Stimulated activated CD8-positive, alpha-beta memory T cell treated with anti-CD3 and anti-CD28 coated beads, Interleukin-4, amount 100 ng/mL, for 48 hours (primary cell): ENCODE measurements around the gene ECD.
A peak's percentile ranks its signal among the peaks of the same experiment; 100 is the strongest.
"Not testable (repeated sequence)": the region's sequence is repeated elsewhere in the genome, so short reads cannot be mapped to it uniquely, and the experiment has no call there.

Source experiments
- DNase-seq: peaks from one replicate; pipeline ENCODE4 v3.0.0-alpha.2; 2020

The ECD gene

DNA sequence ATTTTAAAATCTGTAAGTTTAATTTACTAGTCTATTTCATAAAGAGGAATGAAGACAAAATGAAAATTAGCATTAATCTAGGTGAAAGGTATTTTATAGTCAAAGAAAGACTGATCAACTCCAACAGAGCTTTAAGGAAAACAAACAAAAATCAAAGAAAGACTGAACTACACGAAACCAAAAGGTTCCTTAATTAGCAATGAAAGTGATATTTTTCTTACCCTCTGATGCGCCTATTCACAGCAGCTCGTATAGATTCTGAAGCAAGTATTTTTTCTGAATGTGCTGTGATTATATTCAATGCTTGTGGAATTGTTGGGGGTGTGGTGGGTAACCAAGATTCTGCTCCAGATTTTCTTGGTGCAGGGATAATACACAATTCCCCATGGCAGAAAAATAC lies 11.8 kb downstream of the ECD start:
- DNase-seq = no peak

DNA sequence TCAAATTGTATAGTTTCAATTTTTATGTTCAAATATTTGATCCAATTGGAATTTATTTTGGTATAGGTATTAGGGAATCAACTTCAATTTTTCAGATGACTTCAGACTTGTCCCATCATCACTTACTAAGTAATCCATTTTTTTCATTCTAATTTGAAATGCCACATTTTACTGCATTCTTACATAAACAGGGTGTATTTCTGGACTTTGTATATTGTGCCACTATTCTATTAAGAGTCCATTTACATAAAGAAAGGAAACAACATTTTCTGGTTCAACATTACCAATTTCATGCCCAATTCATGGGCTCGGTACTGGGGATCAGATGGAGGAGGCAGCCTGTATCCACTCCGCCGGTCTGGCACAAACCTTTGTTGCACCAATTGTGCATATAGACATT lies 15.8 kb downstream of the ECD start:
- no peak for DNase-seq

DNA sequence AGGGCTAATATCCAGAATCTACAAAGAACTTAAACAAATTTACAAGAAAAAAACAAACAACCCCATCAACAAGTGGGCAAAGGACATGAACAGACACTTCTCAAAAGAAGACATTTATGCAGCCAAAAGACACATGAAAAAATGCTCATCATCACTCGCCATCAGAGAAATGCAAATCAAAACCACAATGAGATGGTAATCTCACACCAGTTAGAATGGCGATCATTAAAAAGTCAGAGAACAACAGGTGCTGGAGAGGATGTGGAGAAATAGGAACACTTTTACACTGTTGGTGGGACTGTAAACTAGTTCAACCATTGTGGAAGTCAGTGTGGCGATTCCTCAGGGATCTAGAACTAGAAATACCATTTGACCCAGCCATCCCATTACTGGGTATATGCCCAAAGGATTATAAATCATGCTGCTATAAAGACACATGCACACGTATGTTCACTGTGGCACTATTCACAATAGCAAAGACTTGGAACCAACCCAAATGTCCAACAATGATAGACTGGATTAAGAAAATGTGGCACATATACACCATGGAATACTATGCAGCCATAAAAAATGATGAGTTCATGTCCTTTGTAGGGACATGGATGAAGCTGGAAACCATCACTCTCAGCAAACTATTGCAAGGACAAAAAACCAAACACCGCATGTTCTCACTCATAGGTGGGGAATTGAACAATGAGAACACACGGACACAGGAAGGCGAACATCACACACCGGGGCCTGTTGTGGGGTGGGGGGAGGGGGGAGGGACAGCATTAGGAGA lies 17.0 kb downstream of the ECD start:
- DNase-seq = not testable (repeated sequence)

DNA sequence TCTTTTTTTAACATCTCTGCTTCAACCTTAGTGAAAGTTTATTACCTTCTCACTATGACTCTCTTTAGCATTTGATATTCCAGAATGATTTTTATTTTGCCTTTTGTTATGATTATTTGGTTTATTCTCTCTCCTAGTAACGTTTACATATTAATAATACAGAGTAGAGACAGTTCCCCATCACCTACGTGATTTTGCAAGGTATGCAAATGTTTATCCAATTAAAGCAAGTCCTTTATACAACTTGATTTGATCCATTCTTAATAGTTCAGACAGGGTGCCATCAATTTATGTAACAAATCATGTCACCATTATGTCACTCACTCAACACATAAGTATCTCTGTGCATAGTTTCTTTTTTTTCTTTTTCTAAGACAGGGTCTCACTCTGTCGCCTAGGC lies 26.2 kb downstream of the ECD start:
- DNase-seq = no peak

DNA sequence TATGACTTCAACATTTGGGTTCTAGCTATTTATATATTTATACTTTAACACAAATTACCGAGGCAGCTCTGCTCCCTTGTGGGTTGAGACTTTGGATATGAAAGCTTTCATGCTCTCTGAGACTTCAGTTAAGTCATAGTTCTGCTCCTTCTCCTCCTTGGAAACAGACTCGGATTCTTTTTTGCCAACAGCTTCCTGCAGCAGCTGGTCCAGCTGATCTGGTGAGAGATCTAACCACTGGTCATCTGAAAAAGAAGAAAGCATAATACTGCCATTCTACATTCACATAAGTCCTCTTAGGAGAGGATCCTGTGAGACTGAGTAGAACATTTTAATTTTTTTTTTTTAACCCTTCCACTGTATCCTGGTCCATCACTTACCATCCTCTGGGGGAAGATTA lies 28.6 kb downstream of the ECD start:
- no peak for DNase-seq

DNA sequence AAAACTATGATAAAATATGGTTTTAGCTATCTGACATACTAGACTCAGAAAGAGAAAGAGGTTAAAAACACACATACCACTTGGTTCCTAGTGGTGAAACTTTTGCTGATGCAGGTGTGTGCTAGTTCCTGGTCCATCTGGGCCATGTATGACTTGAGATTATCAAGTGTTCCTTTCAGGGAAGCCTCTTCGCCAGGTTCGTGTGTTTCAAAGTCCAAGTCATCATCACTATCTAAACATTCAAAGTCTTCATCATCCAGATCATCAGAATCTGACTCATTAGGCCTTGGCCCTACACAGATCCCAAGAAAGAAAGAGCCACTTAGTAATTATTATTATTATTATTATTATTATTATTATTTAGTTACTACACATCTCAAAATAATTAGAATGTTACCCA lies 31.2 kb downstream of the ECD start:
- DNase-seq = no peak

DNA sequence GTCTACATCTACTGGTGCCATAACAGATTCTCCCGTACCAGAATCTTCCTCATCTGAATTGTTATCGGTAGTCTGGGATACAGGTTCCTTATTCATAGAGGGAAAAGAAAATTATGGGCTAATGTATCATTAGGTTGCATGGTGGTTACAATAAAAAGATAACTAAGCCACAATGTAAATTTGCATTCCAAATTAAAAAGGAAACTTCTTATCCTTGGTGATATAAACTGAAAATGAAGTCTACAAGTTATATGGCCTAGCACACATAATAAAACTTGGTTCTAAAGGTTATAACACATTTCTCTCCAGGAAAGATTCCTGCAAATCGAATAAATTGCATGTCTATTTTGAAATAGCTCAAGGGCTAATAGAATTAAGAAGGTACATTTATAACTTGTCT lies 33.1 kb downstream of the ECD start:
- DNase-seq = no peak

DNA sequence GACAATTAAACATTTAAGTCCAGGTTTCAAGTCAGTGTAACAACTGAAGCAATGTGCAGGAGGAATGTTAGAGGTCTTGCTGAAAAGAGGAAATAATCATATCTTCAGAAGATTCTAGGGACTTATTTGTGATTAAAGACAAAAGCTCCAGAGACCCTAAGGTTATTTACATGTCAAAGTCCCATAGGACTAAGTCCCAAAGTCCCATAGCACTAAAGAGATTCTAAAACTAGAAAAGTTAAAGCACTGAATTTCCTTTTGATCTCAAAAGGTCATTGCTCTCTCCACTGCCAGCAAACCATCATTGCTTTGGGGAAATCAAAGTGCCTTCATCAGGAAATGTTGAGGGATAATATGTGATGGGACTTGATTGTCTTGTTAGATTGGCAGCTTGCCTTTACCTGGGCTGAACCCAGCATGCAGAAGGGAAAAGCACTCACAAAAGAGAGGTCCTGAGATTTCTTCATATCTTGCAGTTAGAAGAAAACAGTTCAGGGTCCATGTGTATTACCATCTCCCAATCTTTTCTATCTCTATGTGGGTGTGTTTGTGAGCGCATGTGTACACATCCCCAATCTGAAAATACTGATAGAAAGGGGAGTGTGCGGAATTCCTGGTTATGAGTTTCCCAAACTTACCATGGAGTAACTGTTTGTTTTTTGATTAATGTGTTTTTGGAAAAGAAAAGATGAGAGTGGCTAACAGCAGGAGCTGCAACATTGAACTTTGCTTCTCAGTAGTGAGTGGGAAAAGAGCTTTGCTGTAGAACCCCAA lies 35.7 kb downstream of the ECD start:
- DNase-seq = no peak

DNA sequence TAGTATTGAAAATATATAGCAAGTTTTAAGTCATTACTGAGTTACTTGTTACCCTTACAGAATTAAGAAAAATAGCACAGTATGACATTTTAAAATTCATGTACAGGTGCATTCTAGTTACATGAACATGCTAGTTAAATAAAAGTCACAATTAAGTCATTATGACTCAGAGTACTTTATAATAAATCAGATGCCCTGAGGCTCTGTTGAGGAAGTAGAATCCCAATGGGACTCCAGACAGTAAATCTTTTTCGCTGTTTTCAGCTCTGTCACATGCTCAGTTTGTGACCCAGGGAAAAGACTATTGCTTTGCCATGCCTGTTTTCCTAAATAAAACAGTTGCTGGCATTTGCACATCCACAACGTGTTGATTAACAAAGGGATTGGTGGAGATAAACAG lies 36.5 kb downstream of the ECD start:
- DNase-seq = no peak

DNA sequence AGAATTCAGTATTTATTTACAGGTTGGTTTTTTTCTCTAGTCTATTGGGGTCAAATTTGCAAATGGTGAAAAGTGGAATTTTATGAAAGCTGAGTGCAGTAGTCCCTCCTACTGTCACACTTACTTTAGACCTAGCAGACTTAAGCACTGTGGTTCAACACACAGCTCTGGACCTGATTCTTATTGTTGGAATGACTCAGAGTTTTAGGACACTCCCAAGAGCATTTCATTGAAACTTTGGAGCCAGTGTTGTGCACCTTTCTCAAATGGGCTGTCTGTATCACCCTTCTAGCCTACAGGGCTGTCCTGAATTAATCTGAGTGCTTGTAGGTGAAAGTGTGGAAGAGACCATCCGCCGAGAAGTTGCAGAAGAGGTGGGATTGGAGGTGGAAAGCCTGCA lies 41.5 kb downstream of the ECD start:
- DNase-seq = no peak

DNA sequence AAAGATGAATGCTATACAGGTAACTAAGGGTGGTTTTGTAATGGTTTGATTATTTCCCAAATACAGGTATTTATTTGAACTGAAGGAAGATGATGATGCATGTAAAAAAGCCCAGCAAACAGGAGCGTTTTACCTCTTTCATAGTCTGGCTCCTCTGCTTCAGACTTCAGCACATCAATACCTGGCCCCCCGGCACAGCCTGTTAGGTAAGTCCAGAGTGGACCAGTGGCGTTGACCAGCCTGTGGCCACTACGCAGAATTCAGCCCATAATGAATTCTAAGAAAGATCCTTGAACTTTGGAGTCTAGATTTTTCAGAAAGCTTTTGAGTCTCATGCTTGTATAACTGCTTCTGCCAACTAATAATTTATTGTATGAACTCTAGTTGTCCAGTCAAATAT lies 47.9 kb downstream of the ECD start:
- no peak for DNase-seq

DNA sequence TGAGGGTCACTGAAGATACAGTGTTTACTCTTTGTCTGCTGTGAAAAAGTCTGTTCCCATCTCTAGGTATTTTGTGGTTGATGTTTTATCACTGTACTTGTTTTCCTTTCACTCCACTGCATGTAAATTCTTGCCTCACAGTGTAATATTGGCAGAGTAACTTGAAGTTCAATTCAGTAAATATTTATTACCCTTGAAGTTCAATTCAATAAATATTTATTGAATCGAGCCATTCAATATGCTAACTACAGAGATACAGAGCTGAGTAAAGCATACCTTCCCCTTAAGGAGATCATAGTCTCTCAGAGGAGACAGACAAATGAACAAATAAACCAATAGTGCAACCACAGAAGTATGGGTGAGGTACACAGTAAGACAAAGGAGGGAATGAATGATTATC lies 48.4 kb downstream of the ECD start:
- DNase-seq = no peak

DNA sequence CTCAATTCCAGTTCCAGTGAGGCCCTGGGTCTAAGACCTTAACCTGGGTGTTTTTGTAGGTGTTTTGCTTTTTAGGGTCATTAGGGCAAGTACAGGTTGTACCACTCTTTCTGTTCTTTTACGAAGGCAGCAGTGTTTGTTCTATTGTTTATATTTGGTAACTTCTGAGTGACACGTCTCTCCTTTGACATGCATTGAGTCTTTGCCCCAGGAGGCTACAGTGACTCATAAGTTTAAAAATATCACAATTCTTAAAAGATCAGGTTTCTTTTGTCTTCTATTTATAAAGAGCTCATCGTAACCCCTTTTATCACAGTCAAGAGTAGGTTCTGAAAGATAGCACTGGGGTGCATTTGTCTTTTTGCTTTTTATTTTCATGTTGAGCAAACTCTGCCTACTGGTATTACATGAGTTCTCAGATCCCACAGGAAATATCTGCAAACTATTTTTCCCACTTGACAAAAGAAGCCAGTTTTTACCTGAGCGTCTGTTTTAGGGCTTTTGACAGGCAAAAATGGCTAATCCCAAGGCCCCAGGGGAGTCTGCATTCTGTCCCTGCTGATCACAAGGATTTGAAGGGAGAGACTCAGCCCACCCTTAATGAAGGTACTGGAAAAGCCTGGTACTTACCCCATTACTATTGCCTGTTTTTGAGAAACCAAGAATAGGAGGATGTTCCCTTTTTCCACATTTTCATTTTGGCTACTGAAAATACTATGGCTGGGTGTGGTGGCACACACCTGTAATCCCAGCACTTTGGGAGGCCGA lies 49.6 kb downstream of the ECD start:
- DNase-seq = no peak

DNA sequence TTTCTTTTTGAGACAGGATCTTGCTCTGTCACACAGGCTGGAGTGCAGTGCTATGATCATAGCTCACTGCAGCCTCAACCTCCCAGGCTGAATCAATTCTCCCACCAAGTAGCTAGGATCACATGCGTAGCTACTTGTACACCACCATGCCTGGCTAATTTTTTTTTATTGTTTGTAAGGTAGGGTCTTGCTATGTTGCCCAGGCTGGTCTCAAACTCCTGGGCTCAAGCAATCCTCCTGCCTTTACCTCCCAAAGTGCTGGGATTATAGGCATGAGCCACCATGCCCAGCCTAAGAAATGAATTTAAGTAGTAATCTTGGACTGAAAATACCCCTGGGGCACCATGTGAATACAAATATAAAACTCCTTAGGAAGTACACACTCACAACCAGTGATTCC lies 51.8 kb downstream of the ECD start:
- no peak for DNase-seq

DNA sequence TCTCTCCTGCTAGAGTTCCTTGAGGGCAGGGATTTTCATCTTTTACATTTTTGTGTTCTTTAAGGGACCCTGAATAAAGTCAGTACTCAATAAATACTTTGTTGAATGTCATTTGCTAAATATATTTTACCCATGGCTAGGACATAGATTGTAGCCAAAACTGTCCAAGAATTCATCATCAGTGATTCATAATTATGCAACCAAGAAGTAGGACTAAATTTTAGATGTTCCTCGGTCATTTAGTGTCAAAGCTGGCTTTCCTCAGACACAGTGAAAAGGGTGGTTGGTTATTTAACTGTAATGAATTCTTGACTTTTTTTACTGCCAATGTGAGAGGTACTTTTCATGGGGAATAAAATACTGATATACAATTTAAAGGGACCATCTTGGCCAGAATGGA lies 54.3 kb downstream of the ECD start:
- DNase-seq = no peak

DNA sequence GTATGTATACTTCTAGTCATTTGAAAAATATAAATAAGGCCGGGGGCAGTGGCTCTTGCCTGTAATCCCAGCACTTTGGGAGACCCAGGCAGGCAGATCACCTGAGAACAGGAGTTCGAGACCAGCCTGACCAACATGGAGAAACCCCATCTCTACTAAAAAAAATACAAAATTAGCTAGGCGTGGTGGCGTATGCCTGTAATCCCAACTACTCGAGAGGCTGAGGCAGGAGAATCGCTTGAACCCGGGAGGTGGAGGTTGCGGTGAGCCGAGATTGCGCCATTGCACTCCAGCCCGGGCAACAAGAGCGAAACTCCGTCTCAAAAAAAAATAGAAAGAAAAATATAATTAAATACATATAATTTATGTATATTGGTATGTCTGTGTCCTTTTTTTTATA lies 55.8 kb downstream of the ECD start:
- DNase-seq = not testable (repeated sequence)

DNA sequence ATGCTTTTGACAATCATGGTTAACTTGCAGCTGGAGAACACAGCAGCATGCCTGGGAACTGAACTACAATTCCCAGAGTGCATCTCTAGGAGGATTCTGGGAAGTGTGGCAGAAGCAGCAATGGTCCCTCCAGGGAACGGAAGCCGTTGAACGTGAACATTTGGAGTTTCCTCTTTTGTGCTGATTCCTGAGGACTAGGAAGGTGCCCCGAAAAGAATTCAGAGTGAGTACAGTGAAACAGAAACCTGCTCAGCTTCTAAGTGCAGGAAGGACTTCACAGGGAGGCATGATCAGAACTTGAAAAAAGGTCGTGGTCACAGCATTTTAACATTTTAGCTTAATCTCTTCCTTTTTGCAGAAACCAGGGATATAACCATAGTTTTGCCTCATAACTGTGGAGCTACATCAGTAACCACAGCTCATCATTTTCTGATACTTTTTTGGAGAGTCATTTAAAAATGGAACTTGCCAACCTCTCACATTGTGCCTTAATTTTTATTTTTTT lies 57.4 kb downstream of the ECD start, which contains the start of gene NUDT13:
Gene NUDT13, plus strand, starts transcription at position 111 of the 505 bp plus-strand sequence. CDS start 3,911 bp downstream, outside the sequence.
- peak; percentile 54 for DNase-seq

DNA sequence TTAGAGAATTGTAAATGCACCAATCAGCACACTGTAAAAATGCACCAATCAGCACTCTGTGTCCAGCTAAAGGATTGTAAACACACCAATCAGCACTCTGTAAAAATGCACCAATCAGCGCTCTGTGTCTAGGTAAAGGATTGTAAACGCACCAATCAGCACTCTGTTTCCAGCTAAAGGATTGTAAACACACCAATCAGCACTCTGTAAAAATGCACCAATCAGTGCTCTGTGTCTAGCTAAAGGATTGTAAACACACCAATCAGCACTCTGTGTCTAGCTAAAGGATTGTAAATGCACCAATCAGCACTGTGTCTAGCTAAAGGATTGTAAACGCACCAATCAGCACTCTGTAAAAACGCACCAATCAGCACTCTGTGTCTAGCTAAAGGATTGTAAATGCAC lies 58.6 kb downstream of the ECD start:
- not testable (repeated sequence) for DNase-seq

DNA sequence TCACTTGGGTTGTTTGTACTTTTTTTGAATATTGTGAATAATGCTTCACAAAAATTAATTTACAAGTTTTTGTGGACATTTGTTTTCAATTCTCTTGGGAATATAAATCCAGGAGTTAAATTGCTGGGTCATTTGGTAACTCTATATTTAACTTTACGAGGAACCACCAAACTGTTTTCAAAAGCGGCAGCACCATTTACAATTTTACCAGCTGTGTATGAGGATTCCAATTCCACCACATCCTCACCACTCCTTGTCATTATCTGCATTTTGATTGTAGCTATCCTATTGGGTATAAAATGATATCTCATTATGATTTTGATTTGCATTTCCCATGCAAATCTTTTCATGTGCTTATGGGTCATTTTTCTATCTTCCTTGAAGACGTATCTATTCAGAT lies 61.5 kb downstream of the ECD start:
- no peak for DNase-seq

DNA sequence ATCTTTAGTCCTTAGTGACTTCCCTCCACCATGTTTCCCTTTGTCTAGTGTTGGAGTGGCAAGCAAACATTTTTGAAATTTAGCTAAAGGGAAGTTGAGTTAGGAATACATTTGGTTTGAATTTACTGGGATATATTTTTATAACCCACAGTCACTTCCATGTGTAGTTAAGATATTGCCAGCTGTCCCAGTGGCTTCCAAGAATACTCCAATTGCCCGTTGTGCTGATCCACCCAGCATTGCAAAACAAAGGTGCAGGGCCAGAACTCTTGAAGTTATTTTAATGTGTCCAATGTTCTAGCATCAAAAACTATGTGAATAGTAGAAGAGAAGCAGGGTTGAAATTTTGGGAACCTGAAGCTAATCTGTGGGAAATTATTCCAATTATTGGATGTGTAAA lies 68.7 kb downstream of the ECD start:
- no peak for DNase-seq

DNA sequence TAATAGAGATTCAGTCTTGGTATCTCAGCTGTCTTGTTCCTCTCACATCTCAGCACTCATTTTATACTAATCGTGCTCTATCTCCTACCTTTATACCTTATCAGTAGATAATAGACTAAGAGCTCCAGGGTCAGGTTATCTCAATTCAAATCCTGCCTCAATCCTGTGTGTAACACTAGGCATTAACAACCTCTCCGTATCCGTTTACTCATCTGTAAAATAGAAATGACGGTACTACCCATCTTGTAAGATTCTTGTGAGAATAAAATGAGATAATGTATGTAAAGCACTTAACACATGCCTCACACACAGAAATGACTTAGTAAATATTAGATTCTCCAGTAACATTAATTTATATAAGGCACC lies 70.5 kb downstream of the ECD start:
- DNase-seq = no peak

DNA sequence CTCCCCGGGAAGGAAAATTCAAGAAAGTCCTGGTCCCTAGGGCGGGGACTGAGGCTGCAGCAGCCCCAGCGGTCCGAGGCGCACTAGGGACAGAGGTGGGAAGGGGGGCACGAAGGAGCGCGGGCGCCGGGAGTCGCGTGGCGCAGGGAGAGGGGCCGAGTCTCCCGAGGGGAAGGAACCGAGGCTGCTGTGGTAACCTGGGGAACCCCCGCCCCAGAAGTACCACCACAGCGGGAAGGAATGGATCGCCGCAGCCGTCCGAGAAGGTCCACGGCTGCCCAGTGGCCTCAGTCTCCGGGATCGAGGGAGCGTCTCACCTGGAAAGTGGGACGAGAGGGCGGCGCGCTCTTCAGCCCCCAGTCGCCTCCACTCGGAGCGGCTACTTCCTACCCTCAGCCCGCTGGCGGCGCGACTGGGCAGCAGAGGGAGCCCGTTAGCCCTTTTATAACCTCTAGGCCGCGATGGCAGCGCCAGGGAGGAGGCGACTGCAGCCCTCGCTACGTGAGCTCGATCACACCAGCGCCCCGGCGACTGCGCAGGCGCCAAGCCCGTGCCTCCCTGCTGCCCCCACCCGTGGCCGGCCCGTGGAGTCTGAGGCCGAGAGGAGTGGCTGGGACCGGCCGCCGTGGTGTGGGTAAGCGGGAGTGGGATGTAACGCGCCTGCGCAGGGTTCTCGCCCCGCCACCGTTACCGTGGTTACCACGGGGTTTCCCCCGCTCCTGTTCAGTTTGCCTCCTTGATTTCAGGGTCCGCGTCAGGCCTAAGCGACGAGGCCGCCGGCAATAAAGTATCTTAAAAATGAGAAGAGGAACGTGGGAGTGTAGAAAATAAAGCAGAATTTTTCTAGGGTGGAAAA lies 71.1 kb downstream of the ECD start, which contains the start of gene P4HA1:
Gene P4HA1, minus strand, starts transcription at position 418 of the 856 bp plus-strand sequence. CDS start 21,983 bp downstream, outside the sequence.
- peak; percentile 99 for DNase-seq
